ENCODE data around the gene PTGIR. TPM values are rescaled to one million over a fixed set of nuclear protein-coding genes. Genes with fewer than 3 reads are reported as not detected.

The PTGIR gene
- total RNA-seq, 1 experiment from 2014 or later, result not detected

Other genes starting within 250 kb of the PTGIR start
- 17.5 and 18.5 TPM in 2 replicates for gene CCDC8, start 211.5 kb downstream of the PTGIR start, total RNA-seq (2014; rRNA removed)
- 0.17 TPM in 1 of 2 replicates, not detected in the other for gene PNMA8C, start 196.2 kb downstream of the PTGIR start, total RNA-seq (2014; rRNA removed)
- 74.8 and 80.1 TPM in 2 replicates for gene PNMA8A, start 153.5 kb downstream of the PTGIR start, total RNA-seq (2014; rRNA removed)
- 0.19 TPM in 1 of 2 replicates, not detected in the other for gene PNMA8B, start 129.2 kb downstream of the PTGIR start, total RNA-seq (2014; rRNA removed)
- 247 and 279 TPM in 2 replicates for gene CALM3, start 23.8 kb downstream of the PTGIR start, total RNA-seq (2014; rRNA removed)
- gene GNG8, start 11.1 kb upstream of the PTGIR start, total RNA-seq (2014; rRNA removed), result not detected in 2 replicates
- 1.7 and 1.8 TPM in 2 replicates for gene DACT3, start 36.1 kb upstream of the PTGIR start, total RNA-seq (2014; rRNA removed)
- gene PRKD2, start 92.0 kb upstream of the PTGIR start, total RNA-seq (2014; rRNA removed), result 17.3 and 25.2 TPM in 2 replicates
- 29.7 and 33.8 TPM in 2 replicates for gene FKRP, start 121.0 kb upstream of the PTGIR start, total RNA-seq (2014; rRNA removed)
- gene STRN4, start 121.4 kb upstream of the PTGIR start, total RNA-seq (2014; rRNA removed), result 78.1 and 83.9 TPM in 2 replicates
- 68.0 and 77.1 TPM in 2 replicates for gene SLC1A5, start 163.5 kb upstream of the PTGIR start, total RNA-seq (2014; rRNA removed)
- gene AP2S1, start 225.8 kb upstream of the PTGIR start, total RNA-seq (2014; rRNA removed), result 160 and 175 TPM in 2 replicates
- gene ARHGAP35, start 235.9 kb upstream of the PTGIR start, total RNA-seq (2014; rRNA removed), result 23.4 and 29.3 TPM in 2 replicates

Measured in LHCN-M2 (cell line).